NB4 (cell line): ENCODE data around the gene SND1.

Experiments
- DNase-seq: peaks from one replicate; pipeline ENCODE4 v3.0.0; 2010; ENCODE audit warnings: low read depth
- H3K4me3 ChIP-seq: one replicate; pipeline ENCODE4 v1.5.1; 2011; ENCODE audit warnings: mild to moderate bottlenecking, low read depth, low read length, moderate library complexity
- MAX ChIP-seq: IDR thresholded peaks from 2 replicates; pipeline ENCODE4 v1.6.1; 2011; ENCODE audit warnings: low read depth, low read length
- MYC ChIP-seq: IDR thresholded peaks from 2 replicates; pipeline ENCODE4 v1.6.1; 2011; ENCODE audit warnings: low read depth, low read length
- POLR2A ChIP-seq: IDR thresholded peaks from 2 replicates; pipeline ENCODE4 v1.6.1; 2011; ENCODE audit warnings: mild to moderate bottlenecking; ENCODE audit not compliant: insufficient read length; ENCODE audit errors: extremely low read depth
- TF ChIP-seq, protein P1 (sequence below): IDR thresholded peaks from one replicate; pipeline ENCODE4 v1.5.1; 2012; ENCODE audit warnings: low read depth, low read length

Gene SND1

DNA sequence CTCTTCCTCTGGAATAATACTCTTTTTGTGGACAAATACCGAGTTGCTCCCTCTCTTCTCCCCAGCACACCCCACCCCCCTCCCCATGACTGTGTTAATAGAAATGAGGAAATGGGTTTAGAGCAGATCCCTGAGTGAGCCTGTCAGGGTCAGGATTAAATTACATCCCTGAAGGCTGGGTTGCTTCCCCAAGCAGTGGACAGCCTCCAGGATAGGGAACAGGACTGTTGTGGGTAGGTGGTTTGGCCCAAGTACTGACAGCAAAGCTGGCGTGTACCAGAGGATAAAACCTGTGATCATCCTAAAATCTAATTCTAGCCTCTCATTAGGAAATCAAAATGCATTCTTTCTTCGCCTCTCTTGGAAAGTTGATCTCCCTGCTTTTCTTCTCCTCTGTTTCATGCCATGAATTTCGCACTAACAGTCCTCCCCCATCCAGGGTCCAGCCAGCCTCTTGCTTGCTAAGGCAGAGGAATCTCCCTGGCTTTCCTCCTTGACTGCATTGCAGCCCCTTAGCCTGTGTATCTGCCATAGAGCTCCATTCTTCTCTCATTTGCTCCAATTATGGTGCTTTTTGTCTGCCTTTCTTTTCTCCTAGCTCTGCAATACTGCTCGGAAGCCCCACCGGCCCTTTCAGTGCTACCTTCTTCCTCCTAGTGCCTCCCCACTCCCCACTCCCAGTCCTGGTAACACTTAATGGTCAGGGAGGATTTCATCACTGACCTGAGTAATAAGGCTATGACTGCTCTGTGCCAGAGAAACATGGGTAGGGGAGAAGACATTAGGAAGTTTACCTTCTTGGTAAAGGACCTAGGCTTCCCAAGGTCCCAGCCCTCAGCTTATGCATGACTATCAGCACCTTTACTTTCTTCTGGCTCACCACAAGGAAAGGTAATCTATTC is 370.9 kb downstream of the SND1 start:
- TF ChIP-seq MYC = no peak
- TF ChIP-seq, protein P1, sequence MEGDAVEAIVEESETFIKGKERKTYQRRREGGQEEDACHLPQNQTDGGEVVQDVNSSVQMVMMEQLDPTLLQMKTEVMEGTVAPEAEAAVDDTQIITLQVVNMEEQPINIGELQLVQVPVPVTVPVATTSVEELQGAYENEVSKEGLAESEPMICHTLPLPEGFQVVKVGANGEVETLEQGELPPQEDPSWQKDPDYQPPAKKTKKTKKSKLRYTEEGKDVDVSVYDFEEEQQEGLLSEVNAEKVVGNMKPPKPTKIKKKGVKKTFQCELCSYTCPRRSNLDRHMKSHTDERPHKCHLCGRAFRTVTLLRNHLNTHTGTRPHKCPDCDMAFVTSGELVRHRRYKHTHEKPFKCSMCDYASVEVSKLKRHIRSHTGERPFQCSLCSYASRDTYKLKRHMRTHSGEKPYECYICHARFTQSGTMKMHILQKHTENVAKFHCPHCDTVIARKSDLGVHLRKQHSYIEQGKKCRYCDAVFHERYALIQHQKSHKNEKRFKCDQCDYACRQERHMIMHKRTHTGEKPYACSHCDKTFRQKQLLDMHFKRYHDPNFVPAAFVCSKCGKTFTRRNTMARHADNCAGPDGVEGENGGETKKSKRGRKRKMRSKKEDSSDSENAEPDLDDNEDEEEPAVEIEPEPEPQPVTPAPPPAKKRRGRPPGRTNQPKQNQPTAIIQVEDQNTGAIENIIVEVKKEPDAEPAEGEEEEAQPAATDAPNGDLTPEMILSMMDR = no peak
- TF ChIP-seq POLR2A = no peak
- TF ChIP-seq MAX = no peak
- no peak overlapping the region for H3K4me3 ChIP-seq
- DNase-seq = peak; percentile 25

DNA sequence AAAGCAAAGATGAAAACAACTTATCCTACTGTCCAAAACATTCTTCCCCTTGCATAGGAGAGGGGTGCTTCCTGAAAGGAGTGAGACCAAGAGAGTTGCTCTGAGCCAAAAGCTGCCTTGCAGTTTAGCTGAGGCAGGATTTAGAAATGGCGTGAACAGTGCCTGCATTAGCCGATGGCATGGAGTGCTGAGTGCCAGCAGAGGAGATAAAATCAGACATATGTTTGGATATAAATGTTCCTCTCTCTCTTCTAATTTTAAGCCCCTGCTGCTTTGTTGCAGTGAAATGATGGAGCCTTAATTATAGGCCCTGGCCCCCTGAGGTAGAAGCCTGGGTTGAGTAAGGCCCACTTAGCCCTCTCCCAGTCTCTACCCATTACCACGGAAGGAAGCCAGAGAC is 372.2 kb downstream of the SND1 start:
- no peak for DNase-seq
- TF ChIP-seq POLR2A (no peak), MYC (no peak), MAX (no peak)
- TF ChIP-seq, protein P1 = no peak
- no peak overlapping the region for H3K4me3 ChIP-seq

DNA sequence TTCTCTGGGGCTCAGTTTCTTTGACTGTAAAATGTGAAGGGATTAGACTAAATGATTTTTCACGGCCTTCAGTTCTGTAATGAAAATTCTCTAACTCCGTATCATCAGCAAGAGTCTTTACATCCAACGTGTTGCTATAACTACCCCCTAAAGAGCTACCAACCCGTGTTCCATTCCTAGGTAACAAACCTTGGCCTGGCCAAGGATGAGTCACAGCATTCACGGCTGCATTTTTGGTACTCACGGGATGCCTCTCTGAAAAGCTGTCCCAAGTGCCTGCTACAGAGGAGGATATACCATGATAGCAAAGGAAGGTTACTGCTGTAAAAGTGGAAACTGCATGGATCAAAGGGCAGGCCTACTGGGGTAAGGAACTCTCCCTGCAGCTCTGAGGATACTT is 373.4 kb downstream of the SND1 start:
- TF ChIP-seq, protein P1 = no peak
- TF ChIP-seq MAX (no peak), POLR2A (no peak), MYC (no peak)
- DNase-seq = no peak
- H3K4me3 ChIP-seq = no peak overlapping the region

- TF ChIP-seq, protein P1 = no peak
- TF ChIP-seq POLR2A (no peak), MYC (no peak)
- no peak overlapping the region for H3K4me3 ChIP-seq
- no peak for DNase-seq
Observed at GRCh38 chr7:128025819-128026218, 373.8 kb downstream of the SND1 start.

GRCh38 chr7:128026551-128026950 is 374.6 kb downstream of the SND1 start:
- no peak overlapping the region for H3K4me3 ChIP-seq
- TF ChIP-seq MYC (no peak), MAX (no peak), POLR2A (no peak)
- TF ChIP-seq, protein P1 = no peak
- no peak for DNase-seq

- TF ChIP-seq, protein P1 = no peak
- no peak for TF ChIP-seq MAX
- no peak for DNase-seq
- H3K4me3 ChIP-seq = no peak overlapping the region
Observed at GRCh38 chr7:128027485-128027980, 375.5 kb downstream of the SND1 start.
